ENCODE measurements around the gene PFDN4.

Gene PFDN4

DNA sequence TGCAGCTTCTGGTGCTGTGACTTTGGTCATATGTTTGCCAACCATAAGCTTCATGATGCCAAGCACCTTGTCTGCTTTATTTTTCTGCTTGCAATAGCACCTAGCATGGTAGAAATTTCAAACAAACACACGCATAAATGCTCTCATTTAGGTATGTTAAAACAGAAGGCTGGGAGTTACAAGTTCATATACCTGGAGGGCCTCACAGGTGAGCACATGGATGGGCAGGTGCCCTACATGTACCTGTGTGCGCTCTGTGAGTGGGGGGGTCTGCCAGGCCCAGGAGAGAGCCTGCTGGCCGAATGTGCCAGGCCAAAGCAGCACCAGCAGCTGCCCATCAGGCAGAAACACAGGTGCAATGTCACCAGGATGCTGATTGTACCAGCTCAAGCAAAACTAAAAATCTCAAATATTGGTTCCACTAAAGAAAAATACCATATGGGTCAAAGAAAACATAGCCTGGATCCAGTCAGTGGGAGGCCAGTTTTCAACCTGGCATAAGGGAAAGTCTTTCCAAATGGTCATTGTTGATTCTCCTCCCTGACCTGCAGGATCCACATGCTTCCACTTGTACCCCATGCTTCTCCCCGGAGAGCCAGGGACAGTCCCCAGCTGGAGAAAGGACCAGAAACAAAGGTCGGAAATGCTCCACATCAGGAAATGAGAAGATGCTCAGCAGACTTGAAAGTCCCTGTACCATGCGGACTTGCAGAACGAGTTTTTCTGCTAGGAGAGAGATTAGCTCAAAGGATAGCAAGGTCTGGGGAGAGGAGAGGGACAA is 7.2 kb upstream of the PFDN4 start:
- DNase-seq (ENCODE audit: low read depth), result no peak

DNA sequence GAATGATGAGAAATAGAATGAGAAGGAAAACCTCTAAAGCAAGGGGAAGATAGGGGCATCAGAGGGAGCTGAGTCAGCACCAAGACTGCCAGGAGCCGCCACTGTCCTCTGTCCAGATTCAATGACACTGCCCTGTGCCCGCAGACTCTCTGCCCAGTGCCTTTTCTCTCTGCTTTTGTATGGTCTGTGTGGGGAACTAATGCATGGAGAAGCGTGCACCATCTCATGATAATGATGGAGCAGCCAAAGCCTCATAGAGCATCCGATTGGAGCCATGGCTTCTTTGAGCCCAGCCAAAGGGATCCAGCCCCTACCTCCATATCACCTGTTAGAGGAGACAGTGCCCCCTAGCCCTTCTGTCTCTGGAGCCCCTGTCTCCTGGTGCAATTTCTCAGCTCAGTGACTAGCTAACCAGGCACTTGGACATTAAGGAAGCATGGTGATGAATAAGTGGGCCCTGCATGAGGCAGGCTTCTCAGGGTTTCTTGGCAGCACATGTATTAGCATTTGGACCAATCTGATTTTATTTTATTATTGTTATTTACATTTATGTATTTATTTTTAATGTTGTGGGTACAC is 6.5 kb upstream of the PFDN4 start:
- DNase-seq (ENCODE audit: low read depth), result no peak

DNA sequence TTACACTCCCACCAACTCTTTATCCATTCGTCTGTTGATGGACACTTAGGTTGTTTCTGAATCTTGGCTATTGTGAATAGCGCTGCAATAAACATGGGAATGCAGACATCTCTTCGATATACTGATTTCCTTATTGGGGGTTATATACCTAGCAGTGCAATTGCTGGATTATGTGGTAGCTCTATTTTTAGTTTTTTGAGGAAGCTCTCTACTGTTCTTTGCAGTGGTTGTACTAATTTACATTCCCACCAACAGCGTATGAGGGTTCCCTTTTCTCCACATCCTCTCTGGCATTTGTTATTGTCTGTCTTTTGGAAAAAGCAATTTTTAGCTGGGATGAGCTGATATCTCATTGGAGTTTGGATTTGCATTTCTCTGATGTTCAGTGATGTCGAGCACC is 4.6 kb upstream of the PFDN4 start:
- no peak for DNase-seq (ENCODE audit: low read depth)

DNA sequence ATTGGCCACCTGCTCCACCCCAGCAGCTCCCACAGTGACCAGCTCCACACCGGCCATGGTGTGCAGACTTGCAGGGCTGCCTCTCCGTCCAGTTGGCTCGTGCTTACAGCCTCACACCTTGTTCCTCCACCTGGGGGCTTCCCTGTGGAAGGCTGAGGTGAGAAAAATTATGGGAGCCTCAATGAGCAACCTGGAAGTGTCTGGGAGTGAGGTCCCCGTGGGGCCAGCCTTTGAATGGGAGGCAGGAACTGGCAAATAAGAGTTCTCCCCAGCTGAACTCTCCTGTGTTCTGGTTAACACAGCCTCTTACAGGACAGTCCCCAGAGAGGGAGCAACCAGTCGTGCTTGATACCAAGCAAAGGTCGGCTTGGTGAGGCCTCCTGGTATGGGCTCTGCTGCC is 3.8 kb upstream of the PFDN4 start:
- no peak for DNase-seq (ENCODE audit: low read depth)

- no peak for DNase-seq (ENCODE audit: low read depth)
Observed at GRCh38 chr20:54204481-54204880, 3.4 kb upstream of the PFDN4 start.

DNA sequence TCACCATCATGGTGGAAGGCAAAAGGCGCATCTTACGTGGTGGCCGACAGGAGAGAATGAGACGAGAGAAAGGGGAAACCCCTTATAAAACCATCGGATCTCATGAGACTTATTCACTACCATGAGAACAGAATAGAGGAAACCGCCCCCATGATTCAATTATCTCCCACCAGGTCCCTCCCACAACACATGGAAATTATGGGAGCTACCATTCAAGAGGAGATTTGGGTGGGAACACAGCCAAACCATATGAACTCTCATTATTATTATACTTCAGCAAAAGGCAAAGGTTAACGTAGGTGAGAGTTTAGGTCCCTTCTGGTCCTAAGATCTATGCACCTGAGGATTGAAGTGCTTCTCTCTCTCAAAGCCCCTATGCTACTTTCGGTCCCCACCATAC is 2.4 kb upstream of the PFDN4 start:
- DNase-seq (ENCODE audit: low read depth), result no peak

GRCh38 chr20:54207053-54207742 is 689 bp upstream of the PFDN4 start:
- no peak for DNase-seq (ENCODE audit: low read depth)

GRCh38 chr20:54208548-54209176 is 775 bp downstream of the PFDN4 start:
- DNase-seq (ENCODE audit: low read depth), result no peak

GRCh38 chr20:54209216-54209813 is 1.4 kb downstream of the PFDN4 start:
- DNase-seq (ENCODE audit: low read depth), result no peak

GRCh38 chr20:54212226-54212625 is 4.3 kb downstream of the PFDN4 start:
- DNase-seq (ENCODE audit: low read depth), result no peak

- no peak for DNase-seq (ENCODE audit: low read depth)
Observed at GRCh38 chr20:54212871-54213270, 5.0 kb downstream of the PFDN4 start.

DNA sequence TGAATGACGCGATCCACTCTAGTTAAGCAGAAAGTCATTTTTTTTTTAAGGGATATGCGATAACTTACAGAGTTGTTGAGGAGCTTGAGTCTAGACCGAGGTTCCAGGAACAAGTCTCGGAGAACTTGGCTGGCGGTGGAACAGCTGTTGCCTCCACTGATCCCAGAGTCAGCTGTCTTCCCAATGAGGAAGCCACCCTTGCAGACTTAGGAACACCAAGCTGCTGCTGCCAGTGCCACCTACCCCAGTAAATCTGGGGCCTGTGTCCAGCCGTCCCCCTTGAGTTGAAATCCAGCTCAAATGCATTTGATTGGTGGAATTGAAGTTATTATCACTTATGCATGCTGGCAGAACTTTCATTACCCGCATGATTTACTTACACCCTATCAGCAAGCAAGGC is 6.7 kb downstream of the PFDN4 start:
- no peak for DNase-seq (ENCODE audit: low read depth)

DNA sequence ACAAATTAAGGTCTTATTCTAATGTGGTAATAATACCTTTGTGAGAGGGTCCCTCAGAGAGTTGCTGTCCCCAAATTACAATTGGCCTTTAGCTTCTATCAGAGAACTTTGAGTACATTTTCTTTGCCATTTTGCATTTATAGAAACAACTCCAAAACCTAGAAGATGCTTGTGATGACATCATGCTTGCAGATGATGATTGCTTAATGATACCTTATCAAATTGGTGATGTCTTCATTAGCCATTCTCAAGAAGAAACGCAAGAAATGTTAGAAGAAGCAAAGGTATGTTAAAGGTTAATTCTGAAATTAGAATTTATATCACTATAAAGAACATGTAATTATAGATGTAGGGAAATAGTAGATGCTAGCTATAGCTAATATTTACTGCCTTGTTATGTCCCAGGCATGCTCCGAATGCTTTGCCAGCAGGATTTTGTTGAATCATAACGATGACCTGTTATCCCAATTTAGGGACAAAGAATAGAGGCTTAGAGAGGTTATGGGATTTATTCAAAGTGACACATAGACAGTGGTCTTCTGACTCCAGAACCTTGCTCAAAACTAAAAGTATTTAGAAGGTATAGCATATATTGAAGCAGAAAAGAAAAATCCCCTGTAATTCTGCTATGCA is 7.4 kb downstream of the PFDN4 start:
- DNase-seq (ENCODE audit: low read depth), result no peak

GRCh38 chr20:54217762-54218161 is 9.9 kb downstream of the PFDN4 start:
- no peak for DNase-seq (ENCODE audit: low read depth)

GRCh38 chr20:54218470-54218869 is 10.6 kb downstream of the PFDN4 start:
- no peak for DNase-seq (ENCODE audit: low read depth)

- no peak for DNase-seq (ENCODE audit: low read depth)
Observed at GRCh38 chr20:54219751-54220426, 12.0 kb downstream of the PFDN4 start.

DNA sequence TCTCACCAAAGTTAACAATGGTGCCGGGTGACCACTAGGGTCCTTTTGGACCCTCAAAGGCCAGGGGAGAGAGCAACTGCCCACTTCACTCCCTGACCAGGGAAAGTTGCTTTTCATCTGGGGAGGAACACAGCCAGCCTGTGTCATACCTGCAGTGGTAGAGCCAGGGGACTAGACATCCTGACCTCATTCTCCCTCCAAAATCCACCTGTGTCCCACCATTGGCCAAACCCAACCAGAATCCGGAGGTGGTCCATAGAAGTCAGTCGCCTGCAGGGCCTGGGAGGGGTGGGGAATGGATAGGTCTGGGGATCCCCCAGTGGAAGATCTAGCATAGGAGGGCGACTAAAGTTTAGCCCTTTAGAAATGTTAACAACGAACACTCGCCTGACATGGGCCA is 12.8 kb downstream of the PFDN4 start:
- DNase-seq (ENCODE audit: low read depth), result no peak

DNA sequence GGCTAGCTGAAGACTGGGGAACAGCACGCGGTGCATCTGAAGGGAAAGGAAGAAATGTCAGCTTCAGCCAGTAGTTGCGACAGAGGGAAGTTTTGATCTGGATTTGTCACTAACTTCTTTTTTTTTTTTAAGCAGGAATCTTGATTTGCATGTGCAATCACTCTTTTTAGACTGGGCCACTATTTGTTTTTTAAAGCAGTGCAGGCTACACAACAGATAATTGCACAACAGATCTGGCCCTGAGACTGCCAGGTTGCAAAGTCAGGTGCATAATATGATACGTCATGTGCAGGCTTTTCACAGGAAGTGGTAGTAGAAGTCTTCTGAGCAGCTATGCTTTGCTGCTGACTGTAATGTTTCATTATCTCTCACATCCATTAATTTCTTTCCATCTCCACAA is 13.5 kb downstream of the PFDN4 start:
- DNase-seq (ENCODE audit: low read depth), result no peak

- DNase-seq (ENCODE audit: low read depth), result no peak
Observed at GRCh38 chr20:54221996-54222890, 14.4 kb downstream of the PFDN4 start.

DNA sequence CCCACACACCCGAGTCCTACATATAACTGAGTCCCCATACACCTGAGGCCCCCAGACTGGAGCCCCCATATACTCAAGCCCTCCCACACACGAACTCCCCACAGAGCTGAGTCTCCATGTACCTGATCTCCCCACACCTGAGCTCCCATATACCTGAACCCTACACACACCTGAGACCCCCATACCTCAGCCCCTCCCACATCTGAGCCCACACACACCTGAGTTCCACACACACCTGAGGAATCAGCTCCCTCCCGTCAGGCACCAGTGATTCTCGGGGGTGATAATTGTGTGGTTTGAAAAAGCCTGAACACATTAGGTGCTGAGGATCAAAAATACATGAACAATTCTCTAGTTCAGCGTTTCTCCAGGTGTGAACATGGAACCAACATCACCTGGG is 15.4 kb downstream of the PFDN4 start:
- DNase-seq (ENCODE audit: low read depth), result no peak

All from stimulated activated CD8-positive, alpha-beta memory T cell treated with anti-CD3 and anti-CD28 coated beads, Interleukin-7, amount 100 ng/mL, for 24 hours (primary cell).